Activated CD4-positive, alpha-beta T cell treated with anti-CD3 and anti-CD28 coated beads for 48 hours (primary cell): ENCODE data around the gene TARBP1.

Experiments used
- DNase-seq: peaks from one replicate; pipeline ENCODE4 v3.0.0-alpha.2; 2020

Gene TARBP1

DNA sequence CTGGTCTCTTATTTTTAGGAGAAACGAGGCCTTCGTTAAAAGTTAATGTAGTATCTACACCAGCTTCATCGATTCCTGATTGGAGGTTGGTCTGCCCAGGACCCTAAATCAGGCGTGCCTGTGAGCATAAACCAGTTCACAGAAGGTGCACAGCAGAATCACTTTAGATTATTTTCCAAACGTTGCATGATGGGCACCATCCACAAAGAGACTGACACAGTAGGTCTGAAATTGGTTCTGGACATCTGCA is 256 bp upstream of the TARBP1 start:
- no peak for DNase-seq

- DNase-seq: peak; percentile 80
Measured at GRCh38 chr1:234478152-234478480, 863 bp downstream of the TARBP1 start.

- no peak for DNase-seq
Measured at GRCh38 chr1:234477386-234478151, 1.4 kb downstream of the TARBP1 start.

- no peak for DNase-seq
Measured at GRCh38 chr1:234476172-234476571, 2.8 kb downstream of the TARBP1 start.

- no peak for DNase-seq
Measured at GRCh38 chr1:234475167-234475793, 3.7 kb downstream of the TARBP1 start.

GRCh38 chr1:234474375-234474774 is 4.6 kb downstream of the TARBP1 start:
- no peak for DNase-seq

- DNase-seq: no peak
Measured at GRCh38 chr1:234473118-234473517, 5.9 kb downstream of the TARBP1 start.

- DNase-seq: no peak
Measured at GRCh38 chr1:234469376-234469775, 9.6 kb downstream of the TARBP1 start.

- no peak for DNase-seq
Measured at GRCh38 chr1:234468580-234468979, 10.4 kb downstream of the TARBP1 start.

GRCh38 chr1:234467821-234468220 is 11.2 kb downstream of the TARBP1 start:
- no peak for DNase-seq

GRCh38 chr1:234466945-234467344 is 12.0 kb downstream of the TARBP1 start:
- DNase-seq: no peak

DNA sequence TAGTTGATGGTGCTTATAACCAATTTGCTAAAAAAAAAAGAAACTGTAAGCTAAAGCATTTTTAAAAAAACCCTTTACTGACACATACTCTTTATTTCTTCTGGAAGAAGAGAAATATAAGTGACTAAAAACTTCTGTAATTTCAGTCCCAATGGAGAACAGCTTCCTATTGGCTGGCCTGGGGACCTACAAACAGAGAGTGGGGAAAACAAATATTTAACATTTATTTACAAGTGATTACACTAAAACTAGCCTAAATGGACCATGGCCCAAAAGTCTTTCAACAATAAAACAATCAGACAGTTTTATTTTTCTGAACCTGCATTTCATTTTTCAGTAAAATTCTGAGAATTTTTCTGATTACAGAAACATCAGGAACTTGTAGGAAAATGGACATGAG is 15.2 kb downstream of the TARBP1 start:
- no peak for DNase-seq

DNA sequence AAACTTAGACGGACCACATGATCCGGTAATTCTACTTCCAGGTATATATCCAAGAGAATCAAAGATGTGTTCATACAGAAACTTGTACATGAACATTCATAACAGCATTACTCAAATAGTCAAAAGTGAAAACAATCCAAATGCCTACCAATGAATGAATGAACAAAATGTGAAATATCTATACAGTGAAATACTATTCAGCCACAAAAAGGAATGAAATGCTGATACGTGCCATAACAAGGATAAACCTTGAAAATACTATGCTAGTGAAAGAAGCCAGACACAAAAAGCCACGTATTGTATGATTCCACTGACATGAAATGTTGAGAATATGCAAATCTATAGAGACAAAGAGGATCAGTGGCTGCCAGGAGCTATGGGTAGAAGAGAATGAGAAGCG is 18.3 kb downstream of the TARBP1 start:
- DNase-seq: no peak

DNA sequence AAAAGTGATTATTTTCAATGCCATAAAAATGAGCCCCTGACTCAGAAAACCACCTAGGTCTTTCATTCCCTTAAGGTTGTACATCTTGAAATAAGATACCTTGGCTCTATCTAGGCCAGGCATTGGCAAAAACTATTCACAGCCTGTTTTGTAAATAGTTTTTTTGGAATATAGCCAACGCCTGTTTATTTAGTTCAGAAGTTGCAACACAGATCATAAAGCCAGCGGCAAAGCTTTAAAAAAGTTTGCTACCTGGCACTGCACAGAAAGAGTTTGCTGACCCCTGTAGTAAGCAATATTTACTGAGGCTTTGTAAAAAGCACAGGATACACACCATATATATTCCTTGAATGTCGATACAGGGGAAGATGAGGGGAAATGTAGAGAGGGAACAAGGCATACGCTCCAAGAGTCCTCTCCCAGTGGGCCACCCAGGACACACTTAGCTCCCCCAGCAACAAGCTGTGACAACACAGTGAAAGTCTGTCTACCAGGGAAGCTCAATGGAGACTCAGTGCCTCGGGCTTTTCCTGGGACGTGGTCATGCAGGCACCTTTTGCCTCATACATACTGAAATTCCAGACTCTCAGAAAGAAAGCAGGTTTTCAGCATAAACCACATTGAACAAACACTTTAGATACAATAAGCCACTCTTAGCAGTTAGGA is 20.5 kb downstream of the TARBP1 start:
- DNase-seq: no peak

DNA sequence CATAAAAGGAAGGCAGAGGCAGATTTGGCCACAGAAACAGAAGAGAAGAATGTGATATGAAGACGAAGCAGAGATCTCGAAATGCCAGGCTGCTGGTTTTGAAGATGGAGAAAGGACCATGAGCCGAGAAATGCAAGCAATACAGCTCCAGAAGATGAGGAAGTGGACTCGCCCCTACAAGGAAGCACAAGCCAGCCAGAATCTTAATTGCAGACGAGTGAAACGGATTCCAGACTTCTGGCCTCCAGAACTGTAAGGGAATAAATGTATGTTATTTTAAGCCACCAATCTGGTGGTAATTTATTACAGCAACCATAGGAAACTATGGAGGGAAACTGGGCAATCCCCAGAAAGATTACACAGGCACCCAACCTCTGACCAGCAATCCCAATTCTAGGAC is 24.1 kb downstream of the TARBP1 start:
- no peak for DNase-seq

- DNase-seq: no peak
Measured at GRCh38 chr1:234452406-234452965, 26.5 kb downstream of the TARBP1 start.

DNA sequence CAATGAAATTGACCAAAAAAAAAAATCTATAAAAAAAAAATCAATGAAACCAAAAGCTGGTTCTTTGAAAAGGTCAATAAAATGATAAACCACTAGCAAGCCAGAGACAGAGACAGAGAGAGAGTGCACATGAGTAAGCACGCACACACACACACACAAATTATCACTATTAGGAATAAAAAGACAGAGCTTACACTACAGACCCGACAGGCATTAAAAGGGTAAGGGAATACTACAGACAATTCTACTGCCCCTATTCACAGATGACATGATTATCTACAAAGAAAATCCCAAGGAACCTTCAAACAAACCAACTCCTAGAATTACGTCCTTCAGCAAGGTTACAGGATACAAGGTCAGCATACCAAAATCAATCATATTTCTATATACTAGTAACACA is 38.6 kb downstream of the TARBP1 start:
- no peak for DNase-seq

GRCh38 chr1:234438579-234438978 is 40.4 kb downstream of the TARBP1 start:
- no peak for DNase-seq

DNA sequence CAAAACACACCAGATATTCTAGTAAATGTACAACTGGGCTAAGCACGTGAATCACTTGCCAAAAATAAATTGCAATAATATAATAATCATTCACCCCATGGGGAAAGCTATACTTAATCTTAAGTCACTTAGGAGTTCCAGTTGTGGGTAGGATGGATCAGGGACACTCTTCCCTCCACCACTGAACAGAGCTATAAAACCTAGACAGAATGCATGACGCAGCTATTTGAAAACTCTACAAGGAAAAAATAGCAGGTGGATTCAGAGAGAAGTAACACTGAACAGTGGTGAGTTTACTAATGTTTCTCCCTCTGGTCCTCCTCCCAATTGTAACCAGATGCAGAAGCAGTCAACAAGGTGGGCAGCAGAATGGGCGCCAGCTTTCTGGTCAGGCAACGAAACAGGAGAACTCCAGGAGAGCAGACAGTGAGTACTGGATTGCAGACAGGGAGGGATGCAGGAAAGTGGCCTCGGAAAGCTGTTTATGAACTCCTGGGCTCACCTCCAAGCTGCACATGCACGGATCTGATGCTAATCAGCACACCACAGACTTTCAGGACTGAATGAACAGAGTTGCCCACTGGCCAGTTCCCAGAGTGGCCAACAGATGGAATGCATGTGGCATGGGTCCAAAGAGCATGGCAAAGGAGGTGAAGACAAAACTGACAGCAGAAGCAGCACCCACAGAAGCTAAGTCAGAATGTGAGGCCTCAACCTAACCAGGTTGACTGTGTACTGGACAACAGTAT is 41.4 kb downstream of the TARBP1 start:
- DNase-seq: no peak

DNA sequence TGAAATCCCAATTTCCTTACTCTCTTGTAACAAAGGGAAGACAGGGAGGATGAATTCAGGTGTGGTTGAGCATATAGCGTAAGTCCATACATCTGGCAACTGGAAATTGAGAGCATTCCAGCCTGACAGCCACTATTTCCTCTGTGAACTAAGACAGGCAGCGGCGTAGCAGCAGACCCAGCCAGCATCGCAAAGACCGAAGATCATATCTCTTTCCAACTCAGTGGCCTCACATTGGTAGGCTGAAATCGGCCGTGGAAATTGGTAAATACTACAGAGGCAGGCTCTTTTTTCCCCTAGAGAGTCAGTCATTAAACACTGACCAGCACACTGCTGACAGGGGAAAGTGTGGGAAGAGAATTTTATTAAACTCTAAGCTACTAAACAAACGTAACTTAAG is 43.4 kb downstream of the TARBP1 start:
- DNase-seq: no peak

DNA sequence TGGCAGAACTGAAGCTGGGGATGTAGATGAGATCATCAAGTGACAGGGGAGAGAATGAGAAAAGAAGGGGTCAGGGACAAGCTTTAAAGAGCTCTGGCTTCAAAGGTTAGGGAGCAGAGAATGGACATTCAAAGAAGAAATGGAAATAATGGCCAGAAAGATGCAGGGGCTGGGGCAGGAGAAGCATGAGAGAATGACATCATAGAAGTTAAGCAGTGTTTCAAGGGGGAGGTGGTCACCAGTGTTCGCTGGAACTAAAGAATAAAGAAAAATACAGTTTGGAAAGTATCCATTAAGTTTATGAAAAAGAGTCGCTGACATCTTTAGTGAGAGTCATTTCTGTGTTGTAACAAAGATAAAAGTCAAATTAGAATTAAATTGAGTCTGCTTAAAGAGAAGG is 44.3 kb downstream of the TARBP1 start:
- no peak for DNase-seq

DNA sequence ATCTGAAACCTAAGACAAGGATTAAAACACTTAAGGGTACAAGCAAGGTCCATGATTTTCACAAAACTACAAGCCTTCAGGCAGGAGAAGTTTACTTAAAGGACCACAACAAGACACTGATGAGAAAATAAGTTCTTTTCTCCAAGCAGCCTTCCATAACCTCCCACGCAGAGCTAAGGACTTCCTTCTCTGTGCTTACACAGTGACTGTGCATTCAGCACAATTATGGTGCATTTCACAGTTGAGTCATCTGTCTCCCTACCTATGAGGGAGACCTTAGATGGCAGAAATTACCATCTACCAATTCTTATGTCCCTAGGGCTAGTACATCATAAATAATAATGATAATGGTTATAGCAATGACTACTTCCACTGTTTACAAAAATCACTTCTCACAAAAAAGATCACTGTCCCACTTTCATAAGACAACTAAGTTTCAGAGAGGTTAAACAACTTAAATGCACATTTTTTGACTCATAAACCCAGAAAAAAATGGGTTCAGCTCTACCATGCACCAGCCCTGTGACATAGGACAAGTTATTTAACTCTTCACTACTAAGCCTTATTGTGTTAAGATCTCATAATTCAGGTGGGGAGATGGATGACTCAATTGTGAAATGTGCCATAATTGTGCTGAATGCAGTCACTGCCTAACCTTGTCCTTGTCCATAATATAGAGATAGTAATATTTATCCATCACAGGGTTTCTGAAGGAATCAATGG is 45.3 kb downstream of the TARBP1 start:
- no peak for DNase-seq

GRCh38 chr1:234431255-234431654 is 47.7 kb downstream of the TARBP1 start:
- DNase-seq: no peak
